PC-9 (cell line): ENCODE data around the gene ZNF688. TPM values are rescaled to one million over a fixed set of nuclear protein-coding genes. Genes with fewer than 3 reads are reported as not detected.

Experiments
- BruUV-seq: library from RNA; stranded (reverse); fragments of 400-500 nt; replicated peaks from 2 replicates; lab custom pipeline; 2021; lab: Mats Ljungman, UMichigan
- CTCF ChIA-PET: fragments of 300-600 bp; sonication (Branson Sonifier 250); formaldehyde crosslinking; loops from one replicate; lab custom pipeline; 2022; ENCODE audit warnings: antibody characterized with exemption; lab: Charles Lee
- POLR2A ChIA-PET: fragments of 300-600 bp; sonication (Branson Sonifier 250); formaldehyde crosslinking; loops from one replicate; lab custom pipeline; 2022; ENCODE audit warnings: antibody characterized with exemption; ENCODE audit not compliant: unreplicated experiment; lab: Charles Lee
- DNase-seq, 2 experiments: peaks; one replicate each; pipeline versions ENCODE4 v3.0.0 to v3.0.0-alpha.2; 2015 to 2022; ENCODE audit warnings: mixed read lengths in 1 of 2
- H2AFZ ChIP-seq: fragments of 200-600 bp; sonication (generic); 2 replicates; pipeline ENCODE4 v1.8.1; 2017; ENCODE audit warnings: antibody characterized with exemption
- H3F3A ChIP-seq: fragments of 200-600 bp; sonication (generic); 2 replicates; pipeline ENCODE4 v1.8.1; 2017; ENCODE audit warnings: antibody characterized with exemption, mild to moderate bottlenecking, low read depth; ENCODE audit not compliant: insufficient read depth
- H3K27ac ChIP-seq: fragments of 200-600 bp; sonication (generic); 2 replicates; pipeline ENCODE4 v1.6.1; 2016; ENCODE audit warnings: mixed run types
- H3K27me3 ChIP-seq: fragments of 200-600 bp; sonication (generic); 2 replicates; pipeline ENCODE4 v1.6.1; 2016; ENCODE audit warnings: low read depth, mixed run types; ENCODE audit not compliant: insufficient read depth
- H3K36me3 ChIP-seq: fragments of 200-600 bp; sonication (generic); 2 replicates; pipeline ENCODE4 v1.6.1; 2016; ENCODE audit warnings: low read depth, mixed run types
- H3K4me1 ChIP-seq: fragments of 200-600 bp; sonication (generic); replicated peaks from 2 replicates; pipeline ENCODE4 v1.6.1; 2016; ENCODE audit warnings: mixed run types; ENCODE audit not compliant: insufficient read depth
- H3K4me2 ChIP-seq: fragments of 200-600 bp; sonication (generic); 2 replicates; pipeline ENCODE4 v1.6.1; 2017; ENCODE audit warnings: mixed run types
- H3K4me3 ChIP-seq: fragments of 200-600 bp; sonication (generic); 2 replicates; pipeline ENCODE4 v1.6.1; 2016; ENCODE audit warnings: mixed run types
- H3K79me2 ChIP-seq: fragments of 200-600 bp; sonication (generic); 2 replicates; pipeline ENCODE4 v1.6.1; 2017; ENCODE audit warnings: low read depth, mixed run types
- H3K9me2 ChIP-seq: fragments of 200-600 bp; sonication (generic); 2 replicates; pipeline ENCODE4 v1.8.1; 2017; ENCODE audit warnings: mild to moderate bottlenecking; ENCODE audit not compliant: insufficient read depth
- H3K9me3 ChIP-seq: fragments of 200-600 bp; sonication (generic); 2 replicates; pipeline ENCODE4 v1.8.1; 2016; ENCODE audit warnings: low read depth; ENCODE audit not compliant: insufficient read depth
- H4K20me1 ChIP-seq: fragments of 200-600 bp; sonication (generic); 2 replicates; pipeline ENCODE4 v1.8.1; 2017; ENCODE audit not compliant: insufficient read depth
- CTCF ChIP-seq: fragments of 200-600 bp; sonication (generic); conservative IDR thresholded peaks from 2 replicates; pipeline ENCODE4 v1.6.1; 2017; ENCODE audit warnings: mixed run types, antibody characterized with exemption, mild to moderate bottlenecking, moderate library complexity
- EZH2 ChIP-seq: fragments of 200-600 bp; sonication (generic); IDR thresholded peaks from 2 replicates; pipeline ENCODE4 v1.8.0; 2017; ENCODE audit warnings: antibody characterized with exemption, low read depth
- intact Hi-C: fragments of 100-400 bp; cut with micrococcal nuclease; formaldehyde crosslinking; loops from one replicate; pipeline ENCODE4 v1.10.0; 2022; ENCODE audit not compliant: unreplicated experiment
- total RNA-seq: library from RNA; stranded (reverse); gene quantifications from 2 replicates; pipeline ENCODE4 v1.2.3, GENCODE V29; 2021

Gene ZNF688
- total RNA-seq, 1 experiment from 2014 or later = 13.1 TPM

DNA sequence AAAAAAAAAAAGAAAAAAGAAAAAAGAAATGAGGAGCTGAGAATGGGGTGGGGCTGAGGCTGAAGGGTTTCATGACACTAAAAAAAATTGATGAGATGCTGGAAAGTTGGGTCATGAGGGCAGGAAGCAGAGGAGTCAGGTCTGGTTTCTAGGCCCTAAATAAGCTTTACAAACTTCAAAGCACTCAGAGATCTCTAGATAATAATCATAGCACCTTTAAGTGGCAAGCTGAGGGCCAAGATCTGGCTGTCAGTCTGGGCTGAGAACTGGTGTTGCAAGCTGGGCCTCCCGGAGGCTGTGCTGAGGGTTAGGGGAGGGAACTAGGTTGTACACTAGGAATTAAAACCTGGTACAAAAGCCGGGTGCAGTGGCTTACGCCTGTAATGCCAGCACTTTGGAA lies 19.7 kb downstream of the ZNF688 start:
- H3K27ac ChIP-seq = no peak overlapping the region
- H3F3A ChIP-seq = peaks cover 25% of the 10 kb centered on the region
- H3K9me2 ChIP-seq = no peaks in the 10 kb centered on the region
- no peaks in the 10 kb centered on the region for H3K36me3 ChIP-seq
- no TSS peak for BruUV-seq
- no peak overlapping the region for H3K4me3 ChIP-seq
- H3K4me1 ChIP-seq = peaks cover 2% of the 10 kb centered on the region; the same call in 1 of the 2 replicates
- intact Hi-C loops = loop anchor here (10.0 kb wide), 1 partner anchor 213 kb away; the partner anchor contains the start of genes CFAP119 and RNF40
- CTCF ChIA-PET = interaction anchor here (0.6 to 0.7 kb wide), 2 partner anchors 138 to 718 kb away, joined by 13 to 16 read pairs; no protein-coding TSS in a partner anchor
- no peak overlapping the region for H3K4me2 ChIP-seq
- no peak for DNase-seq
- H3K9me3 ChIP-seq = no peaks in the 10 kb centered on the region
- no peaks in the 10 kb centered on the region for H3K27me3 ChIP-seq
- TF ChIP-seq EZH2 (no peak), CTCF (no peak)
- POLR2A ChIA-PET = no interaction called here
- peaks cover 9% of the 10 kb centered on the region; the same call in 1 of the 2 replicates for H3K79me2 ChIP-seq
- no peak overlapping the region for H2AFZ ChIP-seq
- no peaks in the 10 kb centered on the region for H4K20me1 ChIP-seq

GRCh38 chr16:30548416-30549253 lies 22.9 kb downstream of the ZNF688 start:
- no peaks in the 10 kb centered on the region for H4K20me1 ChIP-seq
- H3K27me3 ChIP-seq = no peaks in the 10 kb centered on the region
- no peak overlapping the region for H3K4me3 ChIP-seq
- POLR2A ChIA-PET = interaction anchor here (0.6 to 0.7 kb wide), 2 partner anchors 108 to 131 kb away, joined by 3 read pairs; no protein-coding TSS in a partner anchor
- TF ChIP-seq CTCF (no peak), EZH2 (no peak)
- BruUV-seq = no TSS peak
- CTCF ChIA-PET = no interaction called here
- intact Hi-C loops = no loop called here
- no peak overlapping the region for H3K4me2 ChIP-seq
- no peak overlapping the region for H2AFZ ChIP-seq
- no peak for DNase-seq
- no peaks in the 10 kb centered on the region for H3K4me1 ChIP-seq
- H3F3A ChIP-seq = peaks cover 22% of the 10 kb centered on the region
- no peak overlapping the region for H3K27ac ChIP-seq
- H3K79me2 ChIP-seq = no peaks in the 10 kb centered on the region
- H3K9me2 ChIP-seq = no peaks in the 10 kb centered on the region
- H3K36me3 ChIP-seq = no peaks in the 10 kb centered on the region
- no peaks in the 10 kb centered on the region for H3K9me3 ChIP-seq

- H3K4me2 ChIP-seq = no peak overlapping the region
- no peak for TF ChIP-seq CTCF
- TF ChIP-seq EZH2 = no peak
- H3K36me3 ChIP-seq = no peaks in the 10 kb centered on the region
- H4K20me1 ChIP-seq = no peaks in the 10 kb centered on the region
- no peak overlapping the region for H2AFZ ChIP-seq
- no peak for DNase-seq
- ChIA-PET CTCF (no interaction called here), POLR2A (interaction anchor here (0.8 kb wide), 1 partner anchor 12 kb away, joined by 3 read pairs; no protein-coding TSS in a partner anchor)
- no peaks in the 10 kb centered on the region for H3K9me2 ChIP-seq
- H3K9me3 ChIP-seq = no peaks in the 10 kb centered on the region
- H3K4me3 ChIP-seq = no peak overlapping the region
- H3K27me3 ChIP-seq = no peaks in the 10 kb centered on the region
- no peak overlapping the region for H3K27ac ChIP-seq
- no peaks in the 10 kb centered on the region for H3K79me2 ChIP-seq
- no TSS peak for BruUV-seq
- no peaks in the 10 kb centered on the region for H3K4me1 ChIP-seq
- H3F3A ChIP-seq = peaks cover 11% of the 10 kb centered on the region
- intact Hi-C loops = no loop called here
Measured at GRCh38 chr16:30546115-30546514, 25.4 kb downstream of the ZNF688 start.
